Breast epithelium (tissue), 3 donors: ENCODE measurements around the gene OPCML.

ENCODE experiments used
- CTCF ChIP-seq, 3 donors: fragments of 450-650 bp; IDR thresholded peaks; one replicate each; pipeline ENCODE4 v1.5.1; 2016 to 2017; ENCODE audit warnings: antibody characterized with exemption in 3 of 3, mild to moderate bottlenecking in 3 of 3, moderate library complexity in 3 of 3
- POLR2A ChIP-seq: fragments of 450-650 bp; IDR thresholded peaks from one replicate; pipeline ENCODE4 v1.6.1; 2016; ENCODE audit warnings: antibody characterized with exemption, mild to moderate bottlenecking, moderate library complexity
- POLR2AphosphoS5 ChIP-seq, 3 donors: sonication (generic); formaldehyde crosslinking; IDR thresholded peaks; one replicate each; pipeline ENCODE4 v1.6.1; 2017; ENCODE audit warnings: antibody characterized with exemption in 3 of 3

DNA sequence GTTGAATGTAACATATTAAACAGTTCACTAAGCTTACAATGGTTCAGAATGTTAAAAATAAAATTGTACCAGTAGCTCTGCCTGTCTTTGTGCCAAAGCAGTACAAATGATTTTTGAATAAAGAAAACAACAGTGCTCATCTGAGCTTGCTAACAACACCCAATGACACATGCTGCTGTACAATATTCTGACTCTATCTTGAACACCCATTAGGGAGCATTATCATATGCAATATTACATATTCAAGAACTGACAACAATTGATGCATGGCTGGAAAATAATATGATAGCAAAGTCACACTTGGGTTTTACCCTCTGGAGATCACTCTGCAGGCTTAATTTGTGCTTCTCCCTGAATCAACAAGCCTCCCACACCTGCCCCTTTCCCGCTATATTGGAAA is 953.7 kb downstream of the OPCML start:
- TF ChIP-seq CTCF (IDR thresholded peaks at IDR 0.05): no peak
- no peak for TF ChIP-seq POLR2A
- TF ChIP-seq POLR2AphosphoS5 (IDR thresholded peaks at IDR 0.05): no peak
